ENCODE results near the gene IGSF21. TPM values are rescaled to one million over a fixed set of nuclear protein-coding genes. Genes with fewer than 3 reads are reported as not detected.

Gene IGSF21
- total RNA-seq, 1 donor from 2014 or later = not detected

DNA sequence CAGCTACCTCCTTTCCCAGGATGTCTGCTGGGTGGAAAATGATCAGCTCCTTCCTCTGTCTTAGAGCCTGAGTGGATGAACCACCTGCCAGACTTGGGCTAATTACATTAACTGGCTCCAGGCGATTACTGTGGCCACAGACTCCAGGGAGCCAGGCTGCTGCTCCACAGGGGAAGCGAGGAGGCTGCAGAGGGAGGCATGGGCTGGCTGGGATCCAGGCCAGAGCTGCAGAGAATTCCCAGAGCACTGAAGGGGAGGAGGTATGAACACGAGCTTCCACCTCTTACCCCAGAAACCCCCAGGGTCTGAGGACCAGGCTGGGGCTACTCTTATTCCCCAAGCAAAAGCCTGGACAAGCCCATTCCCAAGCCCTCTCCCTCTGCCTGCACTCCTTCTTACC, 237.2 kb downstream of the IGSF21 start:
- H3K9me3 Mint-ChIP-seq (ENCODE audit: low read depth) = no peaks in the 10 kb centered on the region
- DNase-seq (ENCODE audit: low spot score, unreplicated experiment) = no peak
- H3K36me3 Mint-ChIP-seq (ENCODE audit: insufficient read depth) = no peaks in the 10 kb centered on the region
- no peak overlapping the region for H3K4me3 Mint-ChIP-seq (ENCODE audit: low read depth)
- no peak overlapping the region for H3K27ac Mint-ChIP-seq
- TF ChIP-seq, protein P1, sequence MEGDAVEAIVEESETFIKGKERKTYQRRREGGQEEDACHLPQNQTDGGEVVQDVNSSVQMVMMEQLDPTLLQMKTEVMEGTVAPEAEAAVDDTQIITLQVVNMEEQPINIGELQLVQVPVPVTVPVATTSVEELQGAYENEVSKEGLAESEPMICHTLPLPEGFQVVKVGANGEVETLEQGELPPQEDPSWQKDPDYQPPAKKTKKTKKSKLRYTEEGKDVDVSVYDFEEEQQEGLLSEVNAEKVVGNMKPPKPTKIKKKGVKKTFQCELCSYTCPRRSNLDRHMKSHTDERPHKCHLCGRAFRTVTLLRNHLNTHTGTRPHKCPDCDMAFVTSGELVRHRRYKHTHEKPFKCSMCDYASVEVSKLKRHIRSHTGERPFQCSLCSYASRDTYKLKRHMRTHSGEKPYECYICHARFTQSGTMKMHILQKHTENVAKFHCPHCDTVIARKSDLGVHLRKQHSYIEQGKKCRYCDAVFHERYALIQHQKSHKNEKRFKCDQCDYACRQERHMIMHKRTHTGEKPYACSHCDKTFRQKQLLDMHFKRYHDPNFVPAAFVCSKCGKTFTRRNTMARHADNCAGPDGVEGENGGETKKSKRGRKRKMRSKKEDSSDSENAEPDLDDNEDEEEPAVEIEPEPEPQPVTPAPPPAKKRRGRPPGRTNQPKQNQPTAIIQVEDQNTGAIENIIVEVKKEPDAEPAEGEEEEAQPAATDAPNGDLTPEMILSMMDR (IDR thresholded peaks at IDR 0.05; ENCODE audit: unreplicated experiment) = no peak
- H3K27me3 Mint-ChIP-seq = peaks cover 22% of the 10 kb centered on the region
- no peaks in the 10 kb centered on the region for H3K4me1 Mint-ChIP-seq (ENCODE audit: low read depth)

DNA sequence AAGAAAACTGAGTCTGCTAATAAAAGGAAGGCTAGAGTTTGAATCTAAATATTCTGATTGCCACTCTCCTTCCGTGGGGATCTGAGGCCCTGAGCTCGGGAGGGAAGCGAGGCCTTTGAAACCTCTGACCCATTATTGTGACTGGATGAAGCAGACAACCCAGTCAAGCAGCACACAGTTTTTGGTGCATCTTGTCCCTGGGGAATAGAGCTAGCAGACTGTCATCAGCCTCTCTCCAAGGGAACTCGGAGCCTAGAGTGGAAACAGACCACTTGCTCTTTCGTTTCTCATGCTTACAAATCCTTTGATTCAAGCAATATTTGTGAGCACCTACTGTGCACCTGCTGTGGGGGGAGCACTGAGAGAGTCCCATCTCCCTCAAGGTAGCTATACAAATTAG, 240.0 kb downstream of the IGSF21 start:
- H3K4me3 Mint-ChIP-seq (ENCODE audit: low read depth) = no peak overlapping the region
- no peaks in the 10 kb centered on the region for H3K36me3 Mint-ChIP-seq (ENCODE audit: insufficient read depth)
- DNase-seq (ENCODE audit: low spot score, unreplicated experiment) = no peak
- no peak overlapping the region for H3K27ac Mint-ChIP-seq
- TF ChIP-seq, protein P1 (IDR thresholded peaks at IDR 0.05; ENCODE audit: unreplicated experiment) = no peak
- no peaks in the 10 kb centered on the region for H3K4me1 Mint-ChIP-seq (ENCODE audit: low read depth)
- peaks cover 23% of the 10 kb centered on the region for H3K27me3 Mint-ChIP-seq
- H3K9me3 Mint-ChIP-seq (ENCODE audit: low read depth) = no peaks in the 10 kb centered on the region

DNA sequence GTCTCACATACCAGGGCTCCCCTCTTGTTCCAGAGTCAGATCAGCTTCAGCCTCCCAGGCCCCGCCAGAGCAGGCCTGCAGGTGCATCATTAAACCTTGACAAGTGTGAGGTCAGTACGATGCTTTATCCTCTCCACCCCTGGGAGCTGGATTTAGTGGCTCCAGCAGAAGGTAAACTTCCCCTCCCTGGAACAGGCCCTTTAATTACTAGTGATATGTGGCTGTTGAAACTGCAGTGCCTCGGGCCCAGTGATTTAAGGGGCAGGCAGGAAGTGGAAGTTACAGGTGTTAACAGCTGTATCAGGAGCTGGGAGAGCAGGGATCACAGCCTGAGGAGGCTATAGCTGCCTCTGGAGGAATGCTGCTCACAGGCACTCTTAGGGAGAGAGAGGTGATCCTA, 240.8 kb downstream of the IGSF21 start:
- no peak for DNase-seq (ENCODE audit: low spot score, unreplicated experiment)
- no peak overlapping the region for H3K27ac Mint-ChIP-seq
- no peaks in the 10 kb centered on the region for H3K4me1 Mint-ChIP-seq (ENCODE audit: low read depth)
- TF ChIP-seq, protein P1 (IDR thresholded peaks at IDR 0.05; ENCODE audit: unreplicated experiment) = no peak
- H3K27me3 Mint-ChIP-seq = peaks cover 28% of the 10 kb centered on the region
- H3K9me3 Mint-ChIP-seq (ENCODE audit: low read depth) = no peaks in the 10 kb centered on the region
- H3K4me3 Mint-ChIP-seq (ENCODE audit: low read depth) = no peak overlapping the region
- no peaks in the 10 kb centered on the region for H3K36me3 Mint-ChIP-seq (ENCODE audit: insufficient read depth)

DNA sequence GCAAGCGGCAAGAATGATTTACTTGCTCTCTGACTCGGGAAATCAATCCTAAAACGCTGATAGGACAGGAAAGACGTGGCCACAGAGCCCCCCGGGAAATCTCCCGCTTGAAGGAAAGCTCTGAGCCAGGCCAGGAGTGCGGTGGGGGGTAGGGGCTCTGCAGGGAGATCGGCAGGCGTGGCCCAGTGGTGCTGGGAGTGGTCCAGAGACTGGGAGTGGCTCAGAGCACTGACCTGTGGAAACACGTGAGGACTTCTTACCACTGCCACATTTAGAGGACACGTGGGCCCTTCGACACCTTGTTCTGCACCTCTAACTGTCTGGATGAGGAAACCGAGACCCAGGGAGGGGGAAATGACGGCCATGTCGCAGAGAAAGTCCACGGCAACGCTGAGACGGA, 243.1 kb downstream of the IGSF21 start:
- Mint-ChIP-seq H3K4me1 (ENCODE audit: low read depth) (peaks cover 6% of the 10 kb centered on the region), H3K9me3 (ENCODE audit: low read depth) (no peaks in the 10 kb centered on the region), H3K27me3 (peaks cover 43% of the 10 kb centered on the region), H3K27ac (no peak overlapping the region), H3K36me3 (ENCODE audit: insufficient read depth) (no peaks in the 10 kb centered on the region), H3K4me3 (ENCODE audit: low read depth) (no peak overlapping the region)
- TF ChIP-seq, protein P1 (IDR thresholded peaks at IDR 0.05; ENCODE audit: unreplicated experiment) = no peak
- no peak for DNase-seq (ENCODE audit: low spot score, unreplicated experiment)

DNA sequence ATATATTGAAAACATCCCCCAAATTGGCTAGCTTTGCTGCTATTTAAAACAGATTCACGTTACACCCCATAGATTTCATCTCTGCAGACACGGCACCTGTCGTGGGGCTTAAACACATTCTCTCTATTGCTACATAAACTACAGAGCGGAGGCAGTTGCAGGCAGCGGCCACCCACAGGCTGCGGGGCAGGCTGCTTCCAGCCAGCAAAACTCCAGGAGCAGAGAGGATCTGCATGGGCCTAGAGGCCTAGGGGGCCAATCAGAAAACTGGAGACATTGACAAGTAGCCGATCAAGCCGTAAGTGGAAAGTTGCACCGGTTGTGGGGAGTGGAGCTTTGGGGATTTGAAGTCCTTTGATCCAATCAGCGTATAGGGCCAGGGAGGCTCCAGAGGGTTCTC, 244.1 kb downstream of the IGSF21 start:
- Mint-ChIP-seq H3K9me3 (ENCODE audit: low read depth) (no peaks in the 10 kb centered on the region), H3K36me3 (ENCODE audit: insufficient read depth) (no peaks in the 10 kb centered on the region), H3K27me3 (peaks cover 46% of the 10 kb centered on the region), H3K27ac (no peak overlapping the region), H3K4me3 (ENCODE audit: low read depth) (no peak overlapping the region), H3K4me1 (ENCODE audit: low read depth) (peaks cover 6% of the 10 kb centered on the region)
- no peak for DNase-seq (ENCODE audit: low spot score, unreplicated experiment)
- TF ChIP-seq, protein P1 (IDR thresholded peaks at IDR 0.05; ENCODE audit: unreplicated experiment) = no peak
